ENCODE data around the gene INSM1.

The INSM1 gene

DNA sequence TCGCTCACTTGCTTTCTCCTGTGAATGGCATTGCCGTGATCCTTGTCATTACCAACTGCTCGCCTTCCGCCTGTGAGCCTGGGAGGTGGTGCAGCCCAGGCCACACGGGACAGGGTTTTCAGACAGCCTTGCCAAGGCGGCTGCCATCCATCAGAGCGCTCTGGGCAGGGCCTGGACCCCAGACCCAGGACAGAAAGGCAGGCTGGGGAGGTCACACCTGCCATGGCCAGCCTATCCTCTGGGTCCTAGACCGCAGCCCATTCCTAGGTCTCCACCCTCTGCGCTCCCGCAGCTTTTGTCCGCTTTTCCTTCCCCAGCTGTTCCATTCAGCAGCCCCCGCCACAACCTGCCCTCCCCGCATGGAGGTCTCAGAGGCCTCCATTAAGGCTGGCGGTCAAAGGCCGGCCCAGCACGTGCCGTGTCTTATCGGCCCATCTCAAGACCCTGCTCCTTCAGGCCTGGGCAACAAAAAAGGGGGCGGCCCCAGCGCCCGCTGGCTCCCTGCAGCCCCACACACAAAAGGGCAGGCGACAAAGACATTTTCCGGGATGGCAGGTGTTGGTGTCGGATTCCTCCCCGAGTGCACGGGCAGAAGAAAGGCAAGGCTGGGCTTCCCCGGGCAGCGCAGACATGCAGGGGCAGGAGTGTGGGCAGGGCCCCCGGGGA, 28.1 kb downstream of the INSM1 start:
- no peak for DNase-seq

DNA sequence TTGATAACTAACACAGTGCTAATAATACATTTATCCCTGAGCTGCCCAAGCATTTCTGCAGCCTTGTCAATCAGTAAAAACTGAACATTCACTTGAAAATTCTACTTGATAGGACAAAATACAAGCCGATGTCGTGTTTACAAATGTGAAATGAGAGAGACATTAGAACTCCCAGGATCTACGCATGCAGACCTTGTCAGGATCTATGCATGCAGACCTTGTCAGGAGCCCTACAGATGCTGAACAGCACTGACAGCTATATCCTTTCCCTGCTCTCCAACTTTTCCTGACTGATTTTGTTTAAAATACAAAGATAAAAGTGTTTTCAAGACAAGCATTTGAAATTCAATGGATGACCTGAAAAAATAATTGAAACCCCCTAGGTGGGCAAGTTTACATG, 28.9 kb downstream of the INSM1 start:
- no peak for DNase-seq

DNA sequence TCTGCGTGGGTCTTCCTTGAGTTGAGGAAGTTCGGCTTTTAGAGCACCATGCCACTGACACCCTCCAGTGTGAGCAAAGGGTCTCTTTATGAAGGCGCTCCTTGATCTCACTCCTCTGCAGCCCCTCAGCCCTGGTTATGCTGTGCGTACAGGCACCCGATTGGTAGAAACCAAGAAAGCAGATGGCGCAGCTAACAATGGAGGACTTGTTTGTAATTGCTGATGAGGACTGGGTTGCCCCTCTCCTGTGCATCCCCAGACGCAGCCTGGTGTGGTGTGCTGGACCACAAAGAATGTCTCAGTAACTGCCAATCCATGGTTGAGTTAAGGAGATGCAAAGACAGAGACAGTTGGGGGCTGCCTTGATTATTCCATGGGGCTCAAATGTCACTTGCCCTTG, 30.2 kb downstream of the INSM1 start:
- no peak for DNase-seq

DNA sequence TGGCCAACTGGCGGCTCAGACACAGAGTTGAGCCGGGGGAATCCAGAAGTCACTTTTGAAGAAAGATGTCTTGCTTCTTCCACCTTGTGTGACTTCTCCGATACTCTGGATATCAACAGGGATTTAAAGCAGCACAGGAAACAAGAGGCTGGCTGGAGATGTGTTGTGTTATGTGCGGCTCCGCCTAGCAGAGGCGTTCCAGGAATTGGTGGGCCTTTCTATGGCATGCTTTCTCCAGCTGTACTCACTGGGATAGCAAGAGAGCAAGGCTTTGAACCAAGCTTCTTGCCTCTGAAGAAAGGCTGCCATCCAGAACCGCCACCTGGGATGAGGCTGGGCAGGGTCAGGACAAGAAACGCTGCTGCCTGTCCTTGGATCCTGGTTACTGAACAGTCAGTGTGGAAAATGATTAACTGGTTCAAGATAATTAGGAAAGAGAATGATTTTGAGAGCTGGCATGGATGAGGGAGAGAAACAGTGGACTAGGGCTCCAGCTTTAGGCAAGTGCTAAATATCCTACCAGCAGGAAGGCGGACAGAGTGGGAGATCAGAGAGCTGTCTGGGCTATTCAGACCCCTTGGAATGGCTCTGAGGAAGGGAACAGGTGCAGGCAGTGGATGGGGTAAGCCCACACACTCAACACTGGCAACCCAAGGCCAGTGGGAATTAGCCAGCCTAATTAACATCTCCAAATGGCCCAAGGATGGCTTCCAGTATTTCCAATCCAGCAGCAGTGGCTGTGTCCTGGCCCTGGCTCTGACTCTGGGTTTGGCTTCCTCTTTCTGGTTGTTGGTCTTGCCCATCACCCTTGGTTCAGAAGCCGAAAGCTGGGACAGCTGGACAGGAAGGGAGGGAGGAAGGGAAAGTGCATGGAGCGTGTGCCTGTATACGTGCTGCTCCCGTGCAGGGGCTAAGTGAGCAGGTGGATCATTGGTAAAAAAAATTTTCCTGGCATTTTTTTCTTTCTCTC, 31.9 kb downstream of the INSM1 start:
- no peak for DNase-seq

DNA sequence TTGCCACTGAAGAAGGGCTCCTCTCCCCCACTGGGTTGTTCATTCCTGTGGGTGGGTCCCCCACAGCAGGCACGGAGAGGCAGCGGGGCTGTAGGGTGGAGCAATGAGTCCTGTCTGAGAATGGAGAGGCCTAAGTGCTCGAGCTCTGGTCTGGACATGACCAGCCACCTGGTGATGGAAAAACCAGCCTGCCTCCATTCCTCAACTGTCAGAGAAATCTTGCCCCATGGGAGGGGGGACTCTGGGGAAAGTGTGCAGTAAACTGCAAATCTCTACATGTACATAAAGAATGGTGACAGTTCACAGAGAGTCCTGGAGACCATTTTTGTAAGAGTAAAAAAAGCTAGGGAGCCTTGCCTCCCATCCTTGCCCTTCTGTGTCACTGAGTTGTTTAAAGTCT, 34.1 kb downstream of the INSM1 start:
- DNase-seq = no peak

DNA sequence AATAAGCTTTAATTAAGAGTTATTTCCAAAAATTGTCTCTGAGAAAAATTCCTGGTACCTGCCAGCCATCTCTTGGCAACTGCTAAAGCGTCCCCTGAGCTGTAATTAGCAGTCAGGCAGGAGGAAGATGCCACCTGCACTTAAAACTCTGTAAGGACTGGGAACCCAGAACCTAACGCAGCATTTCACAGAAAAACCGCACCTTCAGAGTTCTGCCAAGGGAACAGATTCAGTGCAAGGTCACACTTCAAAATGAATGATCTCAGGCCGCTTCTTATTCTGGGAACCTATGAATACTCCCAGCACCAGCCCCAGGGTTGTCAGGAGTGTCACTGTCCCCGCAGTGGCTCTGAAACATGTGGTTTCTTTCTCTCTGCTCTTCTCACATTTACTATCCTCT, 36.7 kb downstream of the INSM1 start:
- no peak for DNase-seq

DNA sequence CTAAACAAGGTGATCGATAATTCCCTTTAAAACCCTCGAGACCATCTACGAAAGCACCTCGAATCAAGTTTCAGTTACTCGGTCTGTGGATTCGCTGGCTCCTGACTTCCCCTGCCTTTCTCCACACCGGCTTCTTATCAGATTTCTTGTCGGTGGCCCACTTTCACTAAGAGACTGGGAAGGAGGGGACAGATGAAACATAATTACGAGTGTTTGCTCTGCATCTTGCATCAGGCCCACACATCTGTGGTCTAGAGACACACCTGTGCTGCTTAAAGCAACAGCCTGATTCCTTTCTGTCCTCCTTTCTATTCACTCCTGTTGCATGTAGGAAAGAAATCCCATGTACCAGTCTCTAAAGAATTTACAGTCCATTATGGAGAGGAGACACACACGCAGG, 37.7 kb downstream of the INSM1 start:
- DNase-seq = no peak

DNA sequence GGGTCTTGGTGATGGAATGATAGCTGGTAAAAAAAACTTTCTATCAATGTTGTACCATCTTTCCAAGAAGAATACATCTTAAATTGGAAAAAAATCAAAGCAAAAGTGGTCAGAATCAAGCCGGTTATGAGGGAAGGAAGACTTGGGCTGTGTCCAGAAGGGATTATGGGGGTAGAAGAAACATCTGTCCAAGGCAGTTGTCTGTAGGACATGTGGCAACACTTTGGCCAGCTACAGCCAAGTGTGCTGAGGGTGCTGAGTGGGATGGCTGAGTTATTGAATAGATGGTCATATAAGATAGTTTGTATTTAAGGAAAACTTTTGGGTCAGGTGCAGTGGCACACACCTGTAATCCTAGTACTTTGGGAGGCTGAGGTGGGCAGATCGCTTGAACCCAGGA, 38.4 kb downstream of the INSM1 start:
- no peak for DNase-seq

DNA sequence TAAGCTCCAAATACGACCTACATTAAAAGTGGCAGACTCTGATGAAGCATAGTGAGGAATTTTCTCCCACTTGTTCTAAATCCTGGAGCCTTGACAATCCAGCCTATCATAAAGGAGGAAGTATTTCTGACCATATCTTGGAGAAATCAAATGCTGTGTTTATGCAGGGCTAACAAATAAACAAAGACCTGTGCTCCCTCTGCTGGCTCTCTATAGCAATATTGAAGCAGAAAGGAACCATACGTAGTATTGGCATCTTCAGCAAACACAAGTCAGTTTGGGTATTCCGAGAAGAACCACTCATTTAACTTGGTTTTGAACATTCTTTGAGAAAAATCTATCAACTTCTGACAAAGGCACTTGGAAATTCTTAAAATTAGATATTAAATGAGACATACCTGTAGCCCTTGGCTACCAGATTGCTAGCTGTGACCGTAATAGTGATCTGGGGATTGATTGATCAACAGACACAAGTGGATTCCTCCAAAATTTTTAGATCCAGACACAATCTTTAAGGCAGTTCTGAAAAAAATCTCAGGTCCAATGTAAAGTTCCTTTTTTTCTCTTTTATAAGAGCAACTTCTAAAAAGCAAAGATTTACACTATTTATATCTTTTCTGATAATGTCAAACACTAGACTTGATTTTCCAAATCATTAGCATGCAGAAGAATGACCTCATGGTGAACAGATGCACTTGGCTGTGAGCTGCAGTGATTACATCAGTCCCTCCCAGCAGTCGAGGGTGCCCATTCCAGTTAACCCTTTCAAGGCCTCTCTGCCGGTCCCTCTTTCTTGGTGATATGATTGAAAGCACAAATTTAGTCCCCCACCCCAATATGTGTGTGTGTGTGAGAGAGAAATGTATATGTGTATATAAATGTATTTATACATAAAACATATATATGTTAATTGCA, 40.2 kb downstream of the INSM1 start:
- no peak for DNase-seq

DNA sequence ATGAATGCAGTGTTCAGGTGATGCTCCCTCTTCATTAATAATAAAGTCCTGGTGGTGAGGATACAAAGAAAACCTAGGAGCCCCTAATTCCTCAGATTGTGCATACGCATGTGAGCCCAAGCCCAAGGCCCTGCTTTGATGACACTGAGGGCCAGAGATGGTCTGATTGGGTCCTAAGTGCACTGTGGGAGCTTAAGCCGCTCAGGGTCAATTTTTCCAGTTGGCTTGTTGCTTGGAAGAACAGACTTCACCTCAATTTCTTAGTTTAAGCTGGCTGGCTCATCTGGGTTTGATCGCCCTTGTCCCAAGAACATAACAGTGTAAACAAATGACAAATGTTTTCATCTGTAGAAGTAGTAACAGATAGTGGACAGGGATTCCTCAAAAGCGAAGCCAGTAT, 41.4 kb downstream of the INSM1 start:
- DNase-seq = no peak

DNA sequence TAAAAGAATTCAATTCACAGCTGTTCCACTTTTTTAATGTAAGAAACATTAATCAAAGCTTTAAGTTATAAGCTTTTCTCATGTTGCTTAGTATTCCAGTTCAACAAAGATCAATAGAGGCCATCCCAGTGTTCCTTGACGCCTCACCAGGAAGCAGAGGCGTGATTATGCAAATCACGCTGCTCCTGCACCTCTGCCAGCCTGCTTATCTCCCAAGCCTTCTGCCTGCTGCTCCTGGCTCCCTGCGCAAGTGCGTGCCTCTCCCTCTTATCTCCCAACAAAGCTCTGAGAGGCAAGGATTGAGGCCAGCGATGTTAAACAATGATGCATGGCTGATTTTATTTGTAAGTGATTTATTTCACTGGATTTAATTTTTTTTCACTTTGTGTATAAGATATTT, 42.8 kb downstream of the INSM1 start:
- DNase-seq = no peak

DNA sequence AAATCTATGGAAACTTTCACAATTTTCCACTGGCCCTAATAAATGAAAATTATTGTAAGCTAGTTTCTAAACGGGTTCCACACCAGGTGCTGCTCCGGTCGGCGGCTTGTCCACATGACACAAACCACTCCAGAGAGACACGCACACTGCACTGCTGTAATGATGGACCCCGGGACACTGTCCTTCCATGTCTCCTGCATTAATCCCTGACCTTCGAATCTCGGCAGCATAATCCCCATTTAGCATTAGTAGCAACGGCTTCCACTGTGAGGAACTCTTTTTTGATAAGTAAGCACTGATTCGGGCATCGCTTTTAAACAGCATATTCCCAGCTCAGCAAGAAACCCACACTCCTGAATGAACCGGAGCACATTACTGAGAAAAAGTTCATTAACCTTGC, 43.5 kb downstream of the INSM1 start:
- DNase-seq = no peak

DNA sequence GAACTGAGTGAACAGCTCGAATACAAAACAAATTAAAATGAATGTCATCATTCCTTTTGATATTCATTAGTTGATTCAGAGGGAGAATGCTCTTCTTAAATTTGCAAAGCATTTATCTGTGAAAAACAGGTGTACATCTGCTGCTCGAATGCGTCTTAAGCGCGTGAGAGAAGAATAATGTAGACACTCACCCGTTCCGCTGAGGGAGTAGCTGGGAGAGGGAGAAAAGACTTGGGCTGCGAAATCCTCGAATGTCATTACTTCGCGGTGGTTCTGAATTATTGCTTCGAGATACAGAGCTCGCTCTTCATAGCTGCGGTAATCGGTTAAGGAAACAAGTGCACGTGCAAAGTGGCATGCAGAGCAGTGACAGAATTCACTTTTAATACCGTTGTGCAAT, 43.9 kb downstream of the INSM1 start:
- no peak for DNase-seq

DNA sequence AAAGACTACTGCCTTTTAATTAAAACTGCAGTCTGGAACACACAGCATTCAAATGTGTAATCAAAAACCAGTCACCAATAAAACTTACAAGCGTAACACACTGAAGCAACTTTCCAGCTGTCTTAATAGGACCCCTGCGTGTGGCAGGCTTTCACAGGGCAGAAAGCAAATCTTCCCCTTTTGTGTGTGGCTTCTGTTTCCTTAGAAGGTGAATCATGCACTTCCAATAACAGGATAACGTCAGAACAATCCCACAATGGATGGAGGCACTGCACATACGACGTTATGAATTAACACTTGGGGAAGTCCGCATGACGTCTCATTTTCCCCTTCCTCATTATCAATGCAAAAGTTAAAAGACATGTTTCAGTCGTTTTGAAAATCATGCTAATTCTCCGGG, 44.8 kb downstream of the INSM1 start:
- DNase-seq = no peak

DNA sequence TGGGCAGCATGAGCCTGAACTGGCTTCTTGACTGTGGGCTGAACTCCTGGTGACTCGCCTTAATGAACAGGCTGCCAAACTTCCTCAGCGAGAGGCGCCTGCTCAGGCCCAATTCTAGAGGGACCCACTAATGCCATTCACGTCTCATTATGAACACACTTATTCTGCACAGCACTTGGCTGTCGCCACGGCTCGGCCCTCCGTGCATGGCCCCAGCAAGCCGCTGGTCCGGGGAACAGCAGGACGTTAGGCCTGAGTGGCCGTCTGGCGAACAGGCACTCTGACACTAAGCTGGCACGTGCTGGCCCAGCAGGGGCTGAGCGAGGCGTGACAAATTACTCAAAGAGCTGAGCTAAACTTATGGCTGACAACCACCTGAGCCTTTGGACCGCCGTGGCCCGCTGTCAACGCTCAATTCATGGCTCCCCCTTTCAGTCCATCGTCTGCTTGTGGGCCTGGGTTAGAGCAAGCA, 45.9 kb downstream of the INSM1 start:
- DNase-seq = no peak

DNA sequence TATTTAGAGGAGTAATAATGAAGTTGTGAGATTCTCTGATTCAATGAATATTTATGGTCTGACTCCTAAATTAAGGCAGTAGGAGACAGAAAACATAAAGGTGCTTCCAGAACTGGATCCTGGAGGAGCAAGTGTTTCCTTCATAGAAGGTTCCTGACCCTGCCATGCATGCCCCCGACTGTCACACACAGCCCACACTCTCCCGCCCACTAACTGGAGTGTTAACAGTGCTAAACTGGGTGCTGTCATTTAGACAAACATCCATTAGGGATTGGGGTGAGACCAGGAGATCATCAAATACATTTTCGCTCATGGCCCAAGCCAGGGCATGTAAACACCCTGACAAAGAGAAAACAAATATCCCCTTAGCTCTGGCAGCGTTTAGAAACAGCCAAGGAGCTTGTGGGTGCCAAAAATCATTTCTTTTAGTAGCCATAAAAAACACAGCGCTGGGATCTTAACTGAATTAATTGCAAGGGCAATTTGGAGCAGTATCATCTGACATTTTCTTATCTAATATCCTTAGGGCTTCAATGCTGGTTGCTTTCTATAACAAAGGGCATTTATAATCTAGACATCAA, 46.8 kb downstream of the INSM1 start:
- no peak for DNase-seq

DNA sequence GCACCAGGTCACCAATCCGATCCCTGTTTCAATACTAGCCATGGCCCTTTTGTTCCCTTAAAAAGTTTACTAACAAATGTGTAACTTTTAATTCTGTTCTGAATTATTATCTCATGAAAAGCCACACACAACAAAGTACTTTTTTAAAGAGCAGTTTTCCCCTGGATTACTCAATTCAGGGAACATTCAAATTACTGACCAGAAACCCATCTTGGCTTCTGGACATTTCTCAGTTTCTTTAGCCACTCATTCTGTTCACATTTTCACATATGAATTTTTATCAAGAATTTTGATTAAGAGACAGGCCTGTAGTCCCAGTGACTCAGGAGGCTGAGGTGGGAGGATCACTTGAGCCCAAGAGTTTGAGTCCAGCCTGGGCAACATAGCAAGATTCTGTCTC, 47.4 kb downstream of the INSM1 start:
- DNase-seq = no peak

DNA sequence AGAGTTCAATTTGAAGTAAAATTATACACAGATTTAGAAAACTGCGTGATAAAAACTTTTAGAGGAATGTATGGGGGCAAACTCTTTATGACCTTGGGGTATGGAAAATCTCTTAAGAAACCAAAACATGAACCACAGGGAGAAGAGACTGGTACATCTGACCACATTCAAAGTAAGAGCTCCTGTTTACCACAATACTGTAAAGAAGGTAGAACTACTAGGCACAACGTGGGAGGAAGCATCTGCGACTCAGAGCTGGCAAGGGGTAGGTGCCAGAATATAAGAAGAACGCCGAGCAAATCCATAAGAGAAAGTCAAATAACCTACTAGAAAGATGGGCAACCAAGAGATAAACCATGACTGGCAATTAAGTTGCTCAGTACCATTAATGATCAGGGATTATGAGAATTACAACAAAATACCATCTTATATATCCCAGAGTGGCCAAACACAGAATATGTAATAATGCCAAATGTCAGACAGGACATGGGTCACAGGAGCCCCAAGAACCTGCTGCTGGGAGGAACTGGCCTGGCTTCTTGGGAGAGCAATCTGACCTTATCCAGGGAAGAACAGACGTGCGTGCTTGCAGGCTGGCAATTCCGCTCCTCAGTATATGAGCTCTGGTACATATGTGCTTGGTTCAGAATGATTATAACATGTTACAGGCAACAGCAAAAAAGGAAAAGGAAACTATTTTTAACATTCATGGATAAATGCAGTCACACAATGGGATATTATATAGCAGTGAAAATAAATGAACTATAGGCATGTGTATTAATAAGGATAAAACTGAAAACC, 50.2 kb downstream of the INSM1 start:
- no peak for DNase-seq

Measured in kidney glomerular epithelial cell (primary cell).